H1 (cell line): ENCODE results near the gene ZNF611. TPM values are rescaled to one million over a fixed set of nuclear protein-coding genes. Genes with fewer than 3 reads are reported as not detected.
"Not testable (repeated sequence)": the region's sequence is repeated elsewhere in the genome, so short reads cannot be mapped to it uniquely, and the experiment has no call there.

Experiments
- CTCF ChIA-PET: fragments of 300-600 bp; sonication (Branson Sonifier 250); formaldehyde crosslinking; loops from one replicate; lab custom pipeline; 2021; ENCODE audit not compliant: partially characterized antibody; lab: Charles Lee
- POLR2A ChIA-PET: fragments of 300-600 bp; sonication (Branson Sonifier 250); formaldehyde crosslinking; loops from one replicate; lab custom pipeline; 2021; ENCODE audit warnings: inconsistent platforms; ENCODE audit not compliant: partially characterized antibody; lab: Charles Lee
- DNase-seq, 2 experiments: peaks; one replicate each; pipeline versions ENCODE4 v3.0.0 to v3.0.0-alpha.2; 2010 to 2022; ENCODE audit warnings: low spot score in 2 of 2, low read depth in 1 of 2, mixed read lengths in 1 of 2
- FAIRE-seq: peaks from 2 replicates; lab custom pipeline; 2011; peaks lifted over from hg19 to GRCh38; lab: Jason Lieb, UNC
- H2AFZ ChIP-seq: 2 replicates; pipeline ENCODE4 v1.8.1; 2012; ENCODE audit warnings: low read length, inconsistent platforms
- H2AK5ac ChIP-seq: 2 replicates; pipeline ENCODE4 v1.6.1; 2013; ENCODE audit warnings: low read depth, low read length
- H2BK120ac ChIP-seq: replicated peaks from 2 replicates; pipeline ENCODE3; 2013; ENCODE audit warnings: low read depth, low read length, inconsistent platforms
- H2BK12ac ChIP-seq: 2 replicates; pipeline ENCODE4 v1.6.1; 2013; ENCODE audit warnings: low read depth, low read length
- H2BK15ac ChIP-seq: 2 replicates; pipeline ENCODE4 v1.6.1; 2013; ENCODE audit warnings: low read length
- H2BK20ac ChIP-seq: 2 replicates; pipeline ENCODE4 v1.6.1; 2013; ENCODE audit warnings: low read length
- H2BK5ac ChIP-seq: 2 replicates; pipeline ENCODE4 v1.6.1; 2013; ENCODE audit warnings: low read depth, low read length
- H3K14ac ChIP-seq: 2 replicates; pipeline ENCODE4 v1.6.1; 2013; ENCODE audit warnings: inconsistent platforms; ENCODE audit not compliant: insufficient read length
- H3K18ac ChIP-seq: 2 replicates; pipeline ENCODE4 v1.6.1; 2013; ENCODE audit warnings: low read length; ENCODE audit errors: extremely low read depth
- H3K23ac ChIP-seq: 2 replicates; pipeline ENCODE4 v1.6.1; 2013; ENCODE audit warnings: inconsistent platforms; ENCODE audit not compliant: insufficient read length
- H3K23me2 ChIP-seq: 2 replicates; pipeline ENCODE4 v1.6.1; 2013; ENCODE audit warnings: low read depth, low read length
- H3K27ac ChIP-seq: 2 replicates; pipeline ENCODE4 v1.6.1; 2011; ENCODE audit warnings: low read depth, low read length, inconsistent platforms
- H3K27me3 ChIP-seq, 4 experiments: replicated peaks in 1 of 4; 1 replicate in 1 of 4; 2 replicates in 3 of 4; pipeline versions ENCODE4 v1.6.1 to v1.8.1; 2011 to 2013; ENCODE audit warnings: low read length in 3 of 4, mild to moderate bottlenecking in 3 of 4, inconsistent platforms in 2 of 4, mixed read lengths in 2 of 4, moderate library complexity in 1 of 4; ENCODE audit not compliant: control insufficient read depth in 3 of 4, insufficient read depth in 3 of 4; ENCODE audit errors: extremely low read depth in 1 of 4
- H3K36me3 ChIP-seq, 4 experiments: 2 replicates each; pipeline versions ENCODE4 v1.6.1 to v1.8.1; 2011 to 2013; ENCODE audit warnings: mild to moderate bottlenecking in 4 of 4, low read length in 3 of 4, moderate library complexity in 2 of 4, control low read depth in 1 of 4, inconsistent platforms in 1 of 4; ENCODE audit not compliant: insufficient read depth in 4 of 4, control insufficient read depth in 2 of 4
- H3K4ac ChIP-seq: replicated peaks from 2 replicates; pipeline ENCODE3; 2013; ENCODE audit warnings: low read length, low read depth, mixed read lengths, inconsistent platforms; ENCODE audit not compliant: insufficient read length
- H3K4me1 ChIP-seq, 4 experiments: replicated peaks in 1 of 4; 1 replicate in 1 of 4; 2 replicates in 3 of 4; pipeline versions ENCODE4 v1.6.1 to v1.8.1; 2011 to 2013; ENCODE audit warnings: low read length in 3 of 4, inconsistent platforms in 2 of 4, mixed read lengths in 1 of 4; ENCODE audit not compliant: insufficient read depth in 4 of 4, control insufficient read depth in 3 of 4
- H3K4me2 ChIP-seq, 2 experiments: 2 replicates each; pipeline versions ENCODE4 v1.6.1 to v1.8.1; 2011 to 2013; ENCODE audit warnings: low read depth in 2 of 2, low read length in 2 of 2, control low read depth in 1 of 2, inconsistent platforms in 1 of 2, mild to moderate bottlenecking in 1 of 2; ENCODE audit not compliant: insufficient read depth in 1 of 2
- H3K4me3 ChIP-seq, 4 experiments: fragments of 200-600, 300-600 bp in 1 of 4; sonication (generic), shearing (Covaris generic), sonication (Bioruptor Twin) in 1 of 4; 2 replicates each; pipeline versions ENCODE4 v1.5.1 to v1.8.1; 2011 to 2016; ENCODE audit warnings: low read length in 4 of 4, low read depth in 3 of 4, control low read depth in 2 of 4, inconsistent platforms in 2 of 4, mild to moderate bottlenecking in 2 of 4, mixed read lengths in 1 of 4, moderate library complexity in 1 of 4; ENCODE audit not compliant: insufficient read depth in 2 of 4; ENCODE audit errors: extremely low read depth in 1 of 4
- H3K56ac ChIP-seq: replicated peaks from 2 replicates; pipeline ENCODE3; 2013; ENCODE audit warnings: low read depth, mild to moderate bottlenecking, mixed read lengths, low read length, inconsistent platforms; ENCODE audit not compliant: insufficient read length
- H3K79me1 ChIP-seq: 2 replicates; pipeline ENCODE4 v1.6.1; 2013; ENCODE audit warnings: low read depth, low read length, control low read depth
- H3K79me2 ChIP-seq, 2 experiments: 2 replicates each; pipeline versions ENCODE4 v1.6.1 to v1.8.1; 2012 to 2013; ENCODE audit warnings: low read length in 2 of 2, mild to moderate bottlenecking in 2 of 2, inconsistent platforms in 1 of 2; ENCODE audit not compliant: insufficient read depth in 2 of 2, control insufficient read depth in 1 of 2
- H3K9ac ChIP-seq, 4 experiments: replicated peaks in 1 of 4; 1 replicate in 1 of 4; 2 replicates in 3 of 4; pipeline versions ENCODE4 v1.6.1 to v1.8.1; 2011 to 2013; ENCODE audit warnings: low read depth in 3 of 4, low read length in 3 of 4, control low read depth in 2 of 4, mild to moderate bottlenecking in 2 of 4, moderate library complexity in 2 of 4, inconsistent platforms in 1 of 4; ENCODE audit errors: extremely low read depth in 1 of 4
- H3K9me3 ChIP-seq, 2 experiments: 2 replicates each; pipeline versions ENCODE4 v1.6.1 to v1.8.1; 2012 to 2013; ENCODE audit warnings: mild to moderate bottlenecking in 2 of 2, moderate library complexity in 2 of 2, control low read depth in 1 of 2, inconsistent platforms in 1 of 2, low read depth in 1 of 2, low read length in 1 of 2, mixed read lengths in 1 of 2; ENCODE audit not compliant: insufficient read depth in 2 of 2
- H4K20me1 ChIP-seq, 2 experiments: replicated peaks in 1 of 2; 2 replicates each; pipeline versions ENCODE3 to v1.8.1; 2011 to 2013; ENCODE audit warnings: inconsistent platforms in 2 of 2, low read length in 2 of 2, mild to moderate bottlenecking in 1 of 2; ENCODE audit not compliant: insufficient read depth in 2 of 2, control insufficient read depth in 1 of 2
- H4K5ac ChIP-seq: 2 replicates; pipeline ENCODE4 v1.6.1; 2013; ENCODE audit warnings: low read length, low read depth, mixed read lengths, inconsistent platforms; ENCODE audit not compliant: insufficient read length
- H4K8ac ChIP-seq: 2 replicates; pipeline ENCODE4 v1.8.0; 2013; ENCODE audit warnings: mild to moderate bottlenecking, moderate library complexity, low read length, inconsistent platforms; ENCODE audit not compliant: insufficient read depth; ENCODE audit errors: extremely low read depth
- H4K91ac ChIP-seq: replicated peaks from 2 replicates; pipeline ENCODE3; 2013; ENCODE audit warnings: low read length, mixed read lengths, inconsistent platforms; ENCODE audit not compliant: insufficient read length
- ZNF274 ChIP-seq: IDR thresholded peaks from 2 replicates; pipeline ENCODE4 v1.7.0; 2012; ENCODE audit warnings: low read length, borderline replicate concordance; ENCODE audit errors: extremely low read depth
- WGBS, 2 experiments: shearing (Covaris generic) in 1 of 2; methylation state at CpG; one replicate each; pipeline versions ENCODE4 v1.1.6 to v1.1.7; 2013 to 2015; ENCODE audit warnings: low lambda C conversion rate in 2 of 2, mixed read lengths in 2 of 2, inconsistent platforms in 1 of 2, low coverage in 1 of 2, missing lambda C conversion rate in 1 of 2; ENCODE audit not compliant: insufficient replicate concordance in 2 of 2, insufficient coverage in 1 of 2, insufficient read length in 1 of 2; ENCODE audit errors: extremely low coverage in 1 of 2, missing lambda C conversion rate in 1 of 2; 5-methylcytosine and 5-hydroxymethylcytosine counted together
- polyA plus RNA-seq, 7 experiments: library from polyadenylated mRNA; depleted of rRNA in 3 of 7; stranded (reverse) in 5 of 7; unstranded in 2 of 7; fragments of >200 nt in 5 of 7; fragments of 200-250 nt in 2 of 7; gene quantifications; 1 replicate in 5 of 7; 2 replicates in 1 of 7; 4 replicates in 1 of 7; pipeline versions ENCODE4 v1.2.1 to v1.2.3, GENCODE V29; 2011 to 2013; ENCODE audit warnings: missing spikeins in 2 of 7, mixed read lengths in 2 of 7
- total RNA-seq: library from RNA; stranded (reverse); fragmentation: NEBNext Ultra II Directional; extraction: Animal tissue kit (Norgen Biotek cat#: 25700); gene quantifications from 2 replicates; pipeline ENCODE4 v1.2.1, GENCODE V29; 2021

ZNF611 gene
- total and polyA plus RNA-seq, 2 of the 8 experiments (the other 6 are each of a cell fraction or from before 2014, with no cell fraction given), result 1.9 to 19.0 TPM

DNA sequence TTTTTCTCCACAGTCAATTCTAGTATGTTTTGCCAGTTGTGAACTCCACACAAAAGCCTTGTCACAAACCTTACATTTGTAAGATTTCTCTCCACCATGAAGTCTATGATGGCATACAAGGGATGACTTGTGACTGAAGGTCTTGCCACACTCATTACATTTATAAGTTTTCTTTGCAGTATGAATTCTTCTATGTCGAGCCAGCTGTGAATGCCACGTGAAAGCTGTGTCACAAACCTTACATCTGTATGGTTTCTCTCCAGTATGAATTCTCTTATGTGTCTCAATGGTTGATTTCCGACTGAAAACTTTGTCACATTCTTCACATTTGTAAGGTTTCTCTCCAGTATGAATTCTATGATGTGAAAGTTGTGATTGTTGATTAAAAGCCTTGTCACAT lies 29.2 kb downstream of the ZNF611 start:
- H2BK5ac ChIP-seq, H2AK5ac ChIP-seq, H3K79me2 ChIP-seq, H3K9ac ChIP-seq, H2AFZ ChIP-seq, FAIRE-seq, H4K8ac ChIP-seq, DNase-seq, H3K23ac ChIP-seq, POLR2A ChIA-PET, H2BK20ac ChIP-seq, H4K5ac ChIP-seq, H3K27me3 ChIP-seq, H3K4ac ChIP-seq, H3K4me1 ChIP-seq, H2BK120ac ChIP-seq, H3K56ac ChIP-seq, H3K14ac ChIP-seq, H2BK12ac ChIP-seq, H3K79me1 ChIP-seq, H3K4me3 ChIP-seq, H3K27ac ChIP-seq, H3K4me2 ChIP-seq, H4K91ac ChIP-seq, H4K20me1 ChIP-seq, H3K18ac ChIP-seq, H3K23me2 ChIP-seq, CTCF ChIA-PET, H2BK15ac ChIP-seq: not testable (repeated sequence)
- peaks cover 5 to 31% (median 18%) of the 10 kb centered on the region in 4 experiments; a peak in 7 of 8 replicates for H3K36me3 ChIP-seq
- 91% methylated on average over 3 of the region's 3 CpGs; no CpG with 5 or more reads in 1 of the 2 experiments for WGBS, 2 experiments
- TF ChIP-seq ZNF274, result peak; percentile 41; the same call in 1 of the 2 replicates
- peaks cover 0 to 11% of the 10 kb centered on the region in 2 experiments; a peak in 1 of 4 replicates for H3K9me3 ChIP-seq
